Spleen (tissue), 7 donors: Measurements from ENCODE around the gene STEAP3.

ENCODE experiments used
- CTCF ChIP-seq, 11 experiments: fragments of 200-600 bp in 7 of 11; fragments of 450-650 bp in 4 of 11; sonication (generic) in 4 of 11; IDR thresholded peaks in 8 of 11; conservative IDR thresholded peaks in 3 of 11; 1 replicate in 7 of 11; 2 replicates in 4 of 11; pipeline versions ENCODE4 v1.4.0 to v1.8.0; 2016 to 2021; ENCODE audit warnings: antibody characterized with exemption in 11 of 11, inconsistent platforms in 4 of 11, mild to moderate bottlenecking in 1 of 11
- POLR2A ChIP-seq, 3 donors: fragments of 450-650 bp; IDR thresholded peaks; one replicate each; pipeline ENCODE4 v1.5.1; 2017; ENCODE audit warnings: antibody characterized with exemption in 3 of 3, mild to moderate bottlenecking in 1 of 3
- donor health status: DM: no; HTN: no; CAD: no; lungs with moderate emphysema.
- donor health status: DM: no; HTN: no; CAD: no.
- donor health status: DM: no; HTN: no; CAD: no.

GRCh38 chr2:119174216-119174992 lies 49.2 kb upstream of the STEAP3 start:
- TF ChIP-seq POLR2A (IDR thresholded peaks at IDR 0.05) (no peak), CTCF (IDR thresholded peaks at IDR 0.05 in 8 of 11, conservative IDR thresholded peaks at IDR 0.05 in 3 of 11) (peak in 9 of 11 experiments; percentile 41 to 79 (median 71))
